PFSK-1 (cell line): Measurements from ENCODE around the gene PDF.

Experiments used
- FOXP2 ChIP-seq: optimal IDR thresholded peaks from 2 replicates; pipeline ENCODE3; 2011; ENCODE audit warnings: borderline replicate concordance, control low read depth, inconsistent platforms; ENCODE audit not compliant: insufficient read depth; ENCODE audit errors: extremely low read length, extremely low read depth
- POLR2AphosphoS5 ChIP-seq: IDR thresholded peaks from 2 replicates; pipeline ENCODE4 v1.6.1; 2012; ENCODE audit warnings: low read depth, mild to moderate bottlenecking, control low read depth, low read length, moderate library complexity
- SIN3A ChIP-seq: IDR thresholded peaks from 2 replicates; pipeline ENCODE4 v1.6.1; 2012; ENCODE audit warnings: mild to moderate bottlenecking, low read length, moderate library complexity, borderline replicate concordance; ENCODE audit not compliant: insufficient read depth
- TF ChIP-seq, protein P1 (sequence below), 2 experiments: IDR thresholded peaks; 2 replicates each; pipeline versions ENCODE4 v1.6.1 to v1.8.0; 2011 to 2012; ENCODE audit warnings: low read depth in 2 of 2, low read length in 2 of 2, control low read depth in 1 of 2, inconsistent platforms in 1 of 2, mild to moderate bottlenecking in 1 of 2, moderate library complexity in 1 of 2; ENCODE audit not compliant: insufficient read depth in 1 of 2

GRCh38 chr16:69334696-69335095, 4.3 kb upstream of the PDF start:
- no peak for TF ChIP-seq POLR2AphosphoS5
- no peak for TF ChIP-seq SIN3A
- TF ChIP-seq FOXP2, result no peak
- TF ChIP-seq, protein P1, sequence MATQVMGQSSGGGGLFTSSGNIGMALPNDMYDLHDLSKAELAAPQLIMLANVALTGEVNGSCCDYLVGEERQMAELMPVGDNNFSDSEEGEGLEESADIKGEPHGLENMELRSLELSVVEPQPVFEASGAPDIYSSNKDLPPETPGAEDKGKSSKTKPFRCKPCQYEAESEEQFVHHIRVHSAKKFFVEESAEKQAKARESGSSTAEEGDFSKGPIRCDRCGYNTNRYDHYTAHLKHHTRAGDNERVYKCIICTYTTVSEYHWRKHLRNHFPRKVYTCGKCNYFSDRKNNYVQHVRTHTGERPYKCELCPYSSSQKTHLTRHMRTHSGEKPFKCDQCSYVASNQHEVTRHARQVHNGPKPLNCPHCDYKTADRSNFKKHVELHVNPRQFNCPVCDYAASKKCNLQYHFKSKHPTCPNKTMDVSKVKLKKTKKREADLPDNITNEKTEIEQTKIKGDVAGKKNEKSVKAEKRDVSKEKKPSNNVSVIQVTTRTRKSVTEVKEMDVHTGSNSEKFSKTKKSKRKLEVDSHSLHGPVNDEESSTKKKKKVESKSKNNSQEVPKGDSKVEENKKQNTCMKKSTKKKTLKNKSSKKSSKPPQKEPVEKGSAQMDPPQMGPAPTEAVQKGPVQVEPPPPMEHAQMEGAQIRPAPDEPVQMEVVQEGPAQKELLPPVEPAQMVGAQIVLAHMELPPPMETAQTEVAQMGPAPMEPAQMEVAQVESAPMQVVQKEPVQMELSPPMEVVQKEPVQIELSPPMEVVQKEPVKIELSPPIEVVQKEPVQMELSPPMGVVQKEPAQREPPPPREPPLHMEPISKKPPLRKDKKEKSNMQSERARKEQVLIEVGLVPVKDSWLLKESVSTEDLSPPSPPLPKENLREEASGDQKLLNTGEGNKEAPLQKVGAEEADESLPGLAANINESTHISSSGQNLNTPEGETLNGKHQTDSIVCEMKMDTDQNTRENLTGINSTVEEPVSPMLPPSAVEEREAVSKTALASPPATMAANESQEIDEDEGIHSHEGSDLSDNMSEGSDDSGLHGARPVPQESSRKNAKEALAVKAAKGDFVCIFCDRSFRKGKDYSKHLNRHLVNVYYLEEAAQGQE (IDR thresholded peaks at IDR 0.05; ENCODE audit: insufficient read depth in 1 of 2, low read depth in 2 of 2, low read length in 2 of 2), result no peak
